HG03520 (cell line): Measurements from ENCODE around the gene ARHGAP29.

ENCODE experiments used
- ATAC-seq: cut with Tn5 transposase; IDR thresholded peaks from one replicate; pipeline ENCODE4 v1.9.1; 2021; ENCODE audit warnings: mild to moderate bottlenecking, moderate library complexity; ENCODE audit not compliant: unreplicated experiment

The ARHGAP29 gene

GRCh38 chr1:94265906-94266305 lies 28.5 kb upstream of the ARHGAP29 start:
- ATAC-seq: no peak

GRCh38 chr1:94265011-94265422 lies 27.6 kb upstream of the ARHGAP29 start:
- ATAC-seq: no peak

GRCh38 chr1:94260635-94261387 lies 23.4 kb upstream of the ARHGAP29 start:
- ATAC-seq: no peak

GRCh38 chr1:94259635-94260289 lies 22.4 kb upstream of the ARHGAP29 start:
- ATAC-seq: no peak

DNA sequence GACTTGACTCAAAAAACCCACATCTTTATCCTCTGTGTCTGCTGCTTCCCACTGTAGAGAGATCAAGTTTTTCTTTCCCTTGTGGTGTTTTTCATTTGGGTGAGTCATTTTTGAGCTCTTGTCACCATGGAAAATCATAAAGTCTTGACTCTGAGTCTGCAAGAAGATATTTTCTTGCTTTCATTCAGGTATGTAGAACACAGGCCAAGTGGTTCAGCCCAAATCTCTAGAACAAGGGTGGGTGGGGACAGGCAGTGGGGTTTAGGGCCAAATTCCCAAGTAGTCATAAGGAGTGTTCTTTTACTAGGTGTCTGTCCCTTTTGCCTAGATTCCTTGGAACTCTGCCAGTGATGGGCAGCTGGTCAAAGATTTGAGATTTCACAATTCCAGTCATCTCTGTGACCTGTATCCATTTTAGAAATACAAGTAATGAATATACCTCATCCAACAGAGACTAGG lies 21.5 kb upstream of the ARHGAP29 start:
- ATAC-seq: no peak

- no peak for ATAC-seq
These were observed 20.1 kb upstream of the ARHGAP29 start for GRCh38 chr1:94257444-94257843.

- no peak for ATAC-seq
These were observed 18.1 kb upstream of the ARHGAP29 start for GRCh38 chr1:94255476-94255875.

- ATAC-seq: no peak
These were observed 16.9 kb upstream of the ARHGAP29 start for GRCh38 chr1:94254073-94254810.

DNA sequence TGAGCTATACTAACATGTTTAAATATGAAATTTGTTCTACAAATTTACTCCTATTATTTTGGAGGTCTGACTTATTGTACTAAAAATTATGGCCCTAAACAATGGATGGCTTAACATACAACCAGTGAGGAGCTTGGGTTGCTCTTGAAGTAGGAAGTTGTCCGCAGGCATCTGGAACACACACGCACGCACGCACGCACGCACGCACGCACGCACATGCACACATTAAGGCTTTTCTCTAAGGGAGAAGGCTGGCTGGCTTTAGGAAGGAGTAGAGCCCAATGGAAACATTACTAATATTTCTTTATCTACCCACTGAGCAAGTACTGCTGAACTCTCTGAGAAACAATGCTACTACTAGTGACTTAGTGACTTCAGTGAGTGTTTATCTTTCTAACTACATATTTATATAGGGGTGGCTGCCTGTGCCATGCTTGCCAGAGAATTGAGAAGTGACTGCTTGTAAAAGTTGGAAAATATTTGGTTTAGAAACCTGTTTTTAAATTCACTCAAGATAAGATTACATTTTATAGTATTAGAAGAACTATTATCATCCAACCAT lies 16.2 kb upstream of the ARHGAP29 start:
- no peak for ATAC-seq

DNA sequence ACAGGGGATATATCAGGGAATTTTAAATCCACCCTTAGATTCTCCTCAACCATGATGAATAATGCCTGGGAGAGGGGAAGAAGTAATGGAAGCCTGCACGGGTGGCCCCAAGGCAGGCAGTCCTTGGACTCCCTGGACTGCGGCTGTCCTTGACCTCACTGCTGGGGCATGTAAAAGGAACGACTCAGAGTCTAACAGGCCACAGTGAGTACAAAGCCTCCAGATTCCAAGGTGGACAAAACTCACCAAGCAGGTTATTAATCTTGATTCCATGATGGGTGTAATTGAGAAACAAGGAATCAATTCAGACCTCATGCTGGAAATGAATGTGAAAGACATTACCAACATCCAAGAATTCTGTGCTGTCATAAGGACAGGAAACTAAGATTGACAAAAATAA lies 13.0 kb upstream of the ARHGAP29 start:
- no peak for ATAC-seq

- ATAC-seq: no peak
These were observed 11.7 kb upstream of the ARHGAP29 start for GRCh38 chr1:94248956-94249688.

- ATAC-seq: peak; percentile 85
These were observed 10.0 kb upstream of the ARHGAP29 start for GRCh38 chr1:94247138-94248094.

DNA sequence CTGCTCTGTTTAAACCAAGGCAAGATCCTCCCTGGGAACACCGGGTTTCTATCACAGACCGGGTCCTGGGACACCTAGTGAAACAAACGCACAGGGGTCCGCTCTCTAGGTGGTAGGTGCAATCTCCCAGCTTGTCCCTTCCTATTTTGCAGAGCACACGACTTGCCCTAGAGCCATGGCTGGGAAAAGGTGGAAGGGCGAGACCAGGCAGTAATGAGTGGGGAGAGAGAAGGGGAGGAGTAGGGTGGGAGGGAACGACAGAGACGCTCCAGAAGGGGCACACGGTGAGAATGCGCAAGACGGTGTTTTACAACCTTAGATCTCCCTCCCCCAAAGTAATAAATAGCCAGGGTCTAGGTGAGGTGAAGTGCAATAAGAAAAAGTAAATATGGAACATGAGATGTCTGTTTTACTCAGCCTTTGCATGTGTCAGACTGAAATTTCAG lies 9.3 kb upstream of the ARHGAP29 start:
- ATAC-seq: no peak

DNA sequence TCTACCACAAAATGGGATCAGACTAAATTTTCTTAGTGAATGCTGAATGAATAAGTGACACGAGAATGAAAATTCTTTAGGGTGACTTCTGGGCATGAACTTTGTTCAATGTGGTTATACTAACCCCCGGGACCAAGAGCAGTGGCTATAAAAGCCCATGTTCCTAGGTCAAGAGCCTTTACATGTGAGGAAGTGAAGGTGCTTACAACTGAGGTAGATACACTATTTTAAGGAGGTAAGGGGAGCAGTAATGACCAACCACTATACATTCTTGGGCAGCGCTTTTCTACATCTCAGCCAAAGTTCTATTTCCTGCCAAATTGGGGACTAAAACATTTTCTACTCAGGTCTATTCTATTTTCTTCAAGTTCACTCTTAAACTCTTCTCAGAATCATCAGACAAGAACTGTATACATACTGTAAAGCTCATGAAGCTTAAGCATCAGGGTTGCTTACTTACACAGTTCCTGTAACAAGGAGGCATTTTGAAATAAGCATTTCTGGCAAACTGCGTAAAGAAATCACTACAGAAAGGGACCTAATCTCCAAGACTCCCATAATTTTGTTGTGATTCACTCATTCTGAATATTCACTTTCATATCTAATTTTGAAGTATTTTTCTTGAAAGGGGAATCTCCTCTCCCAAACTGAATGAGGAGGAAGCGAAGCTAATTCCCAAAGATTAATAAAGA lies 8.5 kb upstream of the ARHGAP29 start:
- no peak for ATAC-seq

DNA sequence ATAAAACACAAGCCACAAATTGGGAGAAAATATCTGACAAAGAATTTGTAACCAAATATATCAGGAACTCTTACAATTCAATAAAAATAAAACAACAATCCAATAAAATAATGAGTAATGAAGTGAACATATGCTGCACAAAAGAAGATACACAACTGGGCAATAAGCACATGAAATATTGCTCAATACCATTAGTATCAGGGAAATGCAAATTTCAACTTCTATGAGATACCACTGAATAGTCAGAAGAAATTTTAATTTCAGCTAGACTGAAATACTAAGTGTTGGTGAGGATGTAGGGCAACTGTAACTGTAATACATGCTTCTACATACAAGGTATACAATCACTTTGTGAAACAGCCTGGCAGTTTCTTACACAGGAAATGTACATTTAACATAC lies 7.4 kb upstream of the ARHGAP29 start:
- ATAC-seq: no peak

- no peak for ATAC-seq
These were observed 6.3 kb upstream of the ARHGAP29 start for GRCh38 chr1:94243665-94244064.

GRCh38 chr1:94240822-94241221 lies 3.4 kb upstream of the ARHGAP29 start:
- no peak for ATAC-seq

GRCh38 chr1:94239796-94240195 lies 2.4 kb upstream of the ARHGAP29 start:
- no peak for ATAC-seq

GRCh38 chr1:94239051-94239450 lies 1.7 kb upstream of the ARHGAP29 start:
- ATAC-seq: no peak
